ENCODE data around the gene UTS2B. TPM values are rescaled to one million over a fixed set of nuclear protein-coding genes. Genes with fewer than 3 reads are reported as not detected.

Gene UTS2B
- total RNA-seq, 1 donor from 2014 or later = 0.47 TPM

GRCh38 chr3:191302451-191302850, 27.9 kb downstream of the UTS2B start:
- H3K36me3 ChIP-seq = no peaks in the 10 kb centered on the region
- no peak overlapping the region for H3K4me3 ChIP-seq
- intact Hi-C loops (cut with micrococcal nuclease) = no loop called here
- no peak for DNase-seq
- TF ChIP-seq CTCF (IDR thresholded peaks at IDR 0.05; ENCODE audit: borderline replicate concordance) = no peak
- no peaks in the 10 kb centered on the region for H3K4me1 ChIP-seq
- H3K27me3 ChIP-seq (ENCODE audit: low read depth) = no peaks in the 10 kb centered on the region
- H3K9me3 ChIP-seq (replicated peaks) = no peaks in the 10 kb centered on the region
- no peak overlapping the region for H3K27ac ChIP-seq (replicated peaks)

DNA sequence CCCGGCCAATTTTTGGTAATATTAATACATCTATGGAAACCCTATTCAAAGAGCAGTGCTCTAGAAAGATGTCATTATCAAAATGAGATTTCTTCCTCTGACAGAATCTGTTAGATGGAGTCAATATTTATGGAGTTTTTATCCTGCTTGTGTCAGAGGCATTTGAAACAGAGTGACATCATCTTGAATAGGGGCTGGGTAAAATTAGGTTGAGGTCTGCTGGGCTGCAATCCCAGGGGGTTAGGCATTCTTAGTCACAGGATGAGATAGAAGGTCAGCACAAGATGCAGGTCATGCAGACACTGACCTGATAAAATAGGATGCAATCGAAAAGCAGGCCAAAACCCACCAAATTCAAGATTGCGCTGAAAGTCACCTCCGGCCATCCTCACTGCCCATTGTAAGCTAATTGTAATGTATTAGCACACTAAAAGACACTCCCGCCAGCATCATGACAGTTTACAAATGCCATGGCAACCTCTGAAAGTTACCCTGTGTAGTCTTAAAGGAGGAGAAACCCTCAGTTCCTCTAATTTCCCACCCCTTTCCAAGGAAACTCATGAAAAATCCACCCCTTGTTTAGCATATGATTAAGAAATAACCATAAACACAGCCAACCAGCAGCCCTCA, 28.4 kb downstream of the UTS2B start:
- no peaks in the 10 kb centered on the region for H3K9me3 ChIP-seq (replicated peaks)
- intact Hi-C loops (cut with micrococcal nuclease) = no loop called here

GRCh38 chr3:191301017-191301416, 29.3 kb downstream of the UTS2B start:
- Histone ChIP-seq H3K36me3 (no peaks in the 10 kb centered on the region), H3K27me3 (ENCODE audit: low read depth) (no peaks in the 10 kb centered on the region), H3K9me3 (replicated peaks) (no peaks in the 10 kb centered on the region), H3K27ac (replicated peaks) (no peak overlapping the region), H3K4me3 (no peak overlapping the region), H3K4me1 (no peaks in the 10 kb centered on the region)
- no peak for DNase-seq
- TF ChIP-seq CTCF (IDR thresholded peaks at IDR 0.05; ENCODE audit: borderline replicate concordance) = no peak
- intact Hi-C loops (cut with micrococcal nuclease) = no loop called here

More for the DNA sequence above, 28.4 kb downstream of the UTS2B start:
- H3K4me1 ChIP-seq = no peaks in the 10 kb centered on the region
- TF ChIP-seq CTCF (IDR thresholded peaks at IDR 0.05; ENCODE audit: borderline replicate concordance) = no peak
- no peak overlapping the region for H3K27ac ChIP-seq (replicated peaks)
- H3K4me3 ChIP-seq = no peak overlapping the region
- no peak for DNase-seq
- no peaks in the 10 kb centered on the region for H3K27me3 ChIP-seq (ENCODE audit: low read depth)
- no peaks in the 10 kb centered on the region for H3K36me3 ChIP-seq

DNA sequence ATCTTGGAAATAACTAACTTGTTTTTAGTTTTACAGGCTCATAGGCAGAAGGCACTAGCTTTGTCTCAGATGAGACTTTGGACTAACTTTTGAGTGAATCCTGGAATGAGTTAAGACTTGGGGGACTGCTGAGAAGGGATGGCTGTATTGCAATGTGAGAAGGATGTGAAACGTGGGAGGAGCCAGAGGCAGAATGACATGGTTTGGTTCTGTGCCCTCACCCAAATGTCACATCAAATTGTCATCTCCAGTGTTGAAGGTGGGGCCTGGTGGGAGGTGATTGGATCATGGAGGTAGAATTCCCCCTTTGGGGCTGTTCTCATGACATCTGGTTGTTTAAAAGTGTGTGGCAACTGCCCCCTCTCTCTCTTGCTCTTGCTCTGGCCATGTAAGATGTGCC, 29.9 kb downstream of the UTS2B start:
- no peak for DNase-seq
- H3K4me1 ChIP-seq = no peaks in the 10 kb centered on the region
- H3K9me3 ChIP-seq (replicated peaks) = no peaks in the 10 kb centered on the region
- TF ChIP-seq CTCF (IDR thresholded peaks at IDR 0.05; ENCODE audit: borderline replicate concordance) = no peak
- no peak overlapping the region for H3K4me3 ChIP-seq
- H3K27ac ChIP-seq (replicated peaks) = no peak overlapping the region
- H3K36me3 ChIP-seq = no peaks in the 10 kb centered on the region
- no peaks in the 10 kb centered on the region for H3K27me3 ChIP-seq (ENCODE audit: low read depth)
- intact Hi-C loops (cut with micrococcal nuclease) = no loop called here

DNA sequence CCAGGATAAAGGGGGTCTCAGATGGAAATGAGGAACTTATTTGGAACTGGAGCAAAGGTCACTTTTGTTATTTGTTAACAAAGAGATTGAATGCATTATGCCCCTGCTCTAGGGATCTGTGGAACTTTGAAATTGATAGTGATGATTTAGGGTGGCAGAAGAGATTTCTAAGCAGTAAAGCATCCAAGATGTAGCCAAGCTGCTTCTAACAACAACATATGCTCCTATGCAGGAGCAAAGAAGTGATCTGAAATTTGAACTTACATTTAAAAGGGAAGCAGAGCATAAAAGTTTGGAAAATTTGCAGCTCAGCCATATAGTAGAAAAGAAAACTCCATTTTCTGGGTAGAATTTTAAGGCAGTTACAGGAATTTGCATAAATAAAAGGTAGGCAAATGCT, 31.5 kb downstream of the UTS2B start:
- Histone ChIP-seq H3K27ac (replicated peaks) (no peak overlapping the region), H3K27me3 (ENCODE audit: low read depth) (no peaks in the 10 kb centered on the region), H3K4me3 (no peak overlapping the region), H3K9me3 (replicated peaks) (no peaks in the 10 kb centered on the region), H3K4me1 (no peaks in the 10 kb centered on the region), H3K36me3 (no peaks in the 10 kb centered on the region)
- intact Hi-C loops (cut with micrococcal nuclease) = no loop called here
- no peak for DNase-seq
- no peak for TF ChIP-seq CTCF (IDR thresholded peaks at IDR 0.05; ENCODE audit: borderline replicate concordance)
